GM19467 (cell line): ENCODE measurements around the gene CABP1.
"Not testable (repeated sequence)": the region's sequence is repeated elsewhere in the genome, so short reads cannot be mapped to it uniquely, and the experiment has no call there.

Experiments
- ATAC-seq: cut with Tn5 transposase; IDR thresholded peaks from one replicate; pipeline ENCODE4 v1.9.1; 2021; ENCODE audit warnings: mild to moderate bottlenecking, moderate library complexity; ENCODE audit not compliant: unreplicated experiment

Gene CABP1

DNA sequence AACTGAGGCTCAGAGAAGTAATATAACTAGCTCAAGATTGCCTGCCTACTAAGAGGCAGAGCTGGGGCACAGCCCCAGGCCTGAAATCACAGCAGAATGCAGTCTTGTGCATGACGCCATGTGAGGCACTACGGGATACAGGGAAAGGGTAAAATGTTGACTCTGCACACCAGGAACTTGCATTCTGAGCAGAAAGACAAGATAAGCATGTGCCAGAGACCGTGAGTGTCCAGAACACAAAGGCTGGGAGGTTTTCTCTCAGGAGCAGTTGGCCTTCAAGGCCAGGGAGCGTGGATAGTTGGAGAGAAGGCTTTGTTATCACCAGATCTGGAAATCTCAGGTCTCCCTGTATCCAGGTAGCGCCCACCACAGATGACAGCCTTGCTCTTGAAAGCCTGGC lies 23.3 kb downstream of the CABP1 start:
- ATAC-seq, result no peak

- ATAC-seq, result no peak
These were observed 26.4 kb downstream of the CABP1 start for GRCh38 chr12:120666571-120667390.

DNA sequence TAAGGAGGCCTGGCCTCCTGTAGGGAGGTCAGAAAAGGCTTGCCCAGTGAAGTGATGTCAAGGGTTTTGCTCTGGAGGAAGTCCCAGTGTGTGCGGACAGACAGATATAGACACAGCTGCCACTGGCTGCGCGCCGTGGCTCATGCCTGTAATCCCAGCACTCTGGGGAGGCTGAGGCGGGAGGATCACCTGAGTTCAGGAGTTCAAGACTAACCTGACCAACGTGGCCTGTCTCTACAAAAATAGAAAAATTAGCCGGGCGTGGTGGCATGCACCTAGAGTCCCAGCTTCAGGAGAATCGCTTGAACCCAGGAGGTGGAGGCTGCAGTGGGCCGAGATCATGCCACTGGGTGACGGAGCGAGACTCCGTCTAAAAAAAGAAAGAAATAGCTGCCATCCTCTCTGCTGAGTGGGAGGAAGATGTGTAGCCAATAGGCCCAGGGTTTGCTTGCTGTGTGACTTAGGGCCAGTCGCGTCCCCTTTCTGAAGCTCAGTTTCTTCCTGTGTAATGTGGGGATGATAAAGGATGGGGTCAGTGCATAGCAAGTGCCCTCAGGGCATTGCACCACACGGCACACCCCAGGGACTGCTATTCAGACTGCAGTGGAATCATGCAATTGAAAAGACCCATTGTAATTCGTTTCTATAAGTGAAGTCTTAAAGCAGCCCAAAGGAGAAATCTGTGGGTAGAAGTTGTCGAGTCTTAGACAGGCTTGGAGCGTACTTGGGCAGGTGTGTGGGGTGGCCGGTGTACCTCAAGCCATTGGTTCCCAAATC lies 27.9 kb downstream of the CABP1 start:
- no peak for ATAC-seq

- peak; percentile 35 for ATAC-seq
These were observed 28.7 kb downstream of the CABP1 start for GRCh38 chr12:120668868-120669840.

DNA sequence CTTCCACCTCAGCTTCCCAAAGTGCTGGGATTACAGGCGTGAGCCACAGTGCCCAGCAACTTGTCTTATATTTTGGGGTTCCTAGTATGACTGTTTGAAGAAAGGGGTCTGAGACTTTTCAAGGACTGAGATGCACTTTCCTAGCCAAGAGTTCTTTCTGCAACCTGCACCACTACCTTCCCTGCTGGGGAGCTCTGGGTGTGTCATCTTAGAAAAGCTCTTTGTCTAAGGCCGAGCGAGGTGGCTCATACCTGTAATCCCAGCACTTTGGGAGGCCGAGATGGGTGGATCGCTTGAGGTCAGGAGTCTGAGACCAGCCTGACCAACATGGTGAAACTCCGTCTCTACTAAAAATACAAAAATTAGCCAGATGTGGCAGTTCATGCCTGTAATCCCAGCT lies 29.8 kb downstream of the CABP1 start:
- not testable (repeated sequence) for ATAC-seq

- ATAC-seq, result no peak
These were observed 30.2 kb downstream of the CABP1 start for GRCh38 chr12:120670667-120671066.

GRCh38 chr12:120674097-120674636 lies 33.7 kb downstream of the CABP1 start:
- no peak for ATAC-seq

- peak; percentile 50 for ATAC-seq
These were observed 37.5 kb downstream of the CABP1 start for GRCh38 chr12:120677765-120678473.

GRCh38 chr12:120678572-120678971 lies 38.1 kb downstream of the CABP1 start:
- ATAC-seq, result no peak

DNA sequence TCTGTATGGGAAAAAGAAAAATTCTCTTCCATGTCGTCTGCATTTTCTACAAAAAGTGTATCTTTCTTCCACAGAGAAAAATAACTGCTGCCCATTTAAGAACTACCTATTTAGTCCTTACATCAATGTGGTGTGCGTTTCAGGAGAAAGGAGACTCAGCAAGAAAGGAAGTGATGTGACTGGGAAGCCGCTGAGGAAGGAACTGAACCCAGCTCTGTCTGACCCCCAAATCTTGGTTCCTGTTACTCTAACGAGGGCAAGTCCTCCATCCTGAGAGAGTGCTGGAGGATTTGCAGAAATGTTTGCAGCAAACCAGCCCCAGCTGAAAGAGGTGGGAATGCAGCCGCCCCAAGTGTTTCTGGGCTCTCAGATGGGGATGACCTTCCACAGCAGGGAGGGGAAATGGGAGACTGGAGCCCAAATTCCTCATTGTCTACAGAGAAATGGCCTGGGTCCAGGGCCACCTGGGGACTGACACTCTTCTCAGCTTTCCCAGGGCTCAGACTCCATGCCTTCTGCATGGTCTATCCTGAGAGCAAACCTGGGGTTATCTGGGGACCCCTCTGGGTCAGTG lies 39.8 kb downstream of the CABP1 start:
- ATAC-seq, result no peak

GRCh38 chr12:120684523-120684932 lies 44.1 kb downstream of the CABP1 start:
- no peak for ATAC-seq

GRCh38 chr12:120685522-120685921 lies 45.1 kb downstream of the CABP1 start:
- no peak for ATAC-seq

- peak; percentile 69 for ATAC-seq
These were observed 45.8 kb downstream of the CABP1 start for GRCh38 chr12:120686151-120686689.

DNA sequence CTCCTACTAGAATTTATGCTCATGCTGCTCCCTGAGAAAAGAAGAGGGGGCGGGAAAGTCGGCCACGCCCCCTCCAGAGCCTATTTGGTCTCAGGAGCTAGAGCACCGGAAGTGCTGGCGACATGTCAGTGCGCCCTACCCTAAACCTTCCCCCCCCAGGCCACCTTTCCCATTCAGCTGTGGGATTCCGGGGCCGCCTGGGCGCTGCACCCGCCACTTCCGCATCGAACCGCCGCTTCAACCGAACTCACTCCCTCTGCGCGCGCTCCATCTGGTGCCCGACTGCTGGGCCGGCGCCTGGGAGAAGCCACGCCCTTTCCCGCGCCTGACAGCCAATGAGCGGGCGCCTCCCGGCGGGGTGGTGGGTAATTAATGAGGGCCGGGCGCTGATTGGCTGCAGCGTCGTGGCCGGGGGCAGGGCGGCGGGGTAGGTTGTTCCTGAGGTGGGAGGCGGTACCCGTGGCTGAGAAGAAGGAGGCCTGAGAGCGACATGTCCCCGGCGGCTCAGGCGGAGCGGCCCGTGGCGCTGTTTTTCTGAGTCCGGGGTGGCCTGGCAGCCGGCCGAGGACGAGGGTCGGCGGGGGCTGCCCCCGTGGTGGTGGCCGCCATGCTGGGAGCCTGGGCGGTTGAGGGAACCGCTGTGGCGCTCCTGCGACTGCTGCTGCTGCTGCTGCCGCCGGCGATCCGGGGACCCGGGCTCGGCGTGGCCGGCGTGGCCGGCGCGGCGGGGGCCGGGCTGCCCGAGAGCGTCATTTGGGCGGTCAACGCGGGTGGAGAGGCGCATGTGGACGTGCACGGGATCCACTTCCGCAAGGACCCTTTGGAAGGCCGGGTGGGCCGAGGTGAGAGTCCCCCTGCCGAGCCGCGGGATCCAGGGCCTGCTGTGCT lies 46.5 kb downstream of the CABP1 start, which contains the start of gene MLEC:
Gene MLEC, plus strand, starts transcription at position 460 of the 888 bp plus-strand sequence. Its CDS starts 148 bp downstream, at position 608.
- peak; percentile 68 for ATAC-seq

GRCh38 chr12:120687578-120688289 lies 47.3 kb downstream of the CABP1 start:
- no peak for ATAC-seq

- no peak for ATAC-seq
These were observed 48.2 kb downstream of the CABP1 start for GRCh38 chr12:120688527-120689071.

GRCh38 chr12:120689397-120690082 lies 49.1 kb downstream of the CABP1 start:
- ATAC-seq, result no peak
